Stimulated activated CD4-positive, alpha-beta T cell treated with anti-CD3 and anti-CD28 coated beads, Interleukin-12 subunit alpha, Interleukin-12 subunit beta, amount 100 ng/mL, for 48 hours (primary cell): ENCODE results near the gene DHRS7C.

Experiments
- DNase-seq, 3 donors: peaks; one replicate each; pipeline ENCODE4 v3.0.0-alpha.2; 2020; ENCODE audit warnings: low read depth in 2 of 3, low spot score in 1 of 3

The DHRS7C gene, protein sequence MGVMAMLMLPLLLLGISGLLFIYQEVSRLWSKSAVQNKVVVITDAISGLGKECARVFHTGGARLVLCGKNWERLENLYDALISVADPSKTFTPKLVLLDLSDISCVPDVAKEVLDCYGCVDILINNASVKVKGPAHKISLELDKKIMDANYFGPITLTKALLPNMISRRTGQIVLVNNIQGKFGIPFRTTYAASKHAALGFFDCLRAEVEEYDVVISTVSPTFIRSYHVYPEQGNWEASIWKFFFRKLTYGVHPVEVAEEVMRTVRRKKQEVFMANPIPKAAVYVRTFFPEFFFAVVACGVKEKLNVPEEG

DNA sequence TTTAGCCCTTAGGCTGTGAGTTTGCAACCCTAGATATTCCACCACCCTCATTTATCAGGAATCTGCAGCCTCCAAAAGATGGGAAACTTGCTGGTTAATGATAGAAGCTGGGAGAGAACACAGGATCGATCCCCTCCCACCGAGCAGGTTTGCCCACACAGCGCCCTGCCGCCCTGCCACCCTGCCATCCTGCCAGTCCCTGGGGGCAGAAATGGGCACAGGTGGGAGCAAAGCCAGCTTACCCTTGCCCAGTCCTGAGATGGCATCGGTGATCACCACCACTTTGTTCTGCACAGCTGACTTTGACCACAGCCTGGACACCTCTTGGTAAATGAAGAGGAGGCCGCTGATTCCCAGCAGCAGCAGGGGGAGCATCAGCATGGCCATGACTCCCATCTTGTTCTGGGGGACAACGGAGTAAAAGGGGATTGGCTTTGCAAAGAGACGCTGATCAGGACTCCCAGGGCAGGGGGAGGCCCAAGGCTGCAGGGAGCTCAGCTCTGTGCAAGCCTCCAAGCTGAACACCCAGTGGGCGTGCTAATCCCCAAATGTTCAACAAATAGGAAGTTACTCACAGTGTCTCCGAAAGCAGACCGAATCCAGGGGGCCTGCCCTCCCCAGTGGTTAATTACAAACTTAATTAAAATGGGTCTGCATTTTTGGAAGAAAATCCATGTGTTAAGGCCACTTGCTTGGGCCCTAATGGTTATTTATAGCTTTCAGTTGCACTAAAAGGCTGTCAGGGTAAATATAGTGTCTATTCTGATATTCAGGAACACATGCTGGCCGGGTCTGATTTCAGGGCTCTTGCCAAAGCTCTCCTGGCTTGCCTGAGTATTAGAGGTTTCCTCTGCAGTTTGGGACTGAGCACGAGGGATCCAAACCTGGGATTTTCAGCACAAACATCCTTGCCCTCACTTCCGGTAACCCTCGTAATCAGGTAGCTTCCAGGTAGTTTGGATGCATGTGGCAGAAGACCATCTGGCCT lies at the start of gene DHRS7C:
Gene DHRS7C, minus strand, starts transcription at position 704 of the 988 bp plus-strand sequence. Its CDS starts 308 bp downstream, at position 396.
- no peak for DNase-seq

DNA sequence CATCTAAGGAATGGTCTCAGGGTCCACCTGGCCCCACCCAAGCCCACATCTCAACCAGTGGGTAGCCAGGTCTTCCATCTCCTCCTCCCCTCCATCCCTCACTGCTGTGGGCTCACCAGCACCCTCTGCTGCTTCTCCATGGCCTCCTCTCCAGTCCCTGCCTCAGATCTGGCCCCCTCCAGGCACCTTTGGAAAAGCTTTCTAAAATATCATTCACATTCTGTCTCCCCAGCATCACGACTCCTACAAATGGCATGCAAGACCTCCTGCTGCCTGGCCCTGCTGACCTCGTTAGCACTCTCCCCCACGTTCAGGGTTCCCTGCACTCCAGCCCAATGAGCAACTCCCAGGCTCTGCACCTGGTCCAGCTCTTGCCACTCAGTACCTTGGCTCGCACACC lies 48.0 kb upstream of the DHRS7C start:
- DNase-seq = no peak

DNA sequence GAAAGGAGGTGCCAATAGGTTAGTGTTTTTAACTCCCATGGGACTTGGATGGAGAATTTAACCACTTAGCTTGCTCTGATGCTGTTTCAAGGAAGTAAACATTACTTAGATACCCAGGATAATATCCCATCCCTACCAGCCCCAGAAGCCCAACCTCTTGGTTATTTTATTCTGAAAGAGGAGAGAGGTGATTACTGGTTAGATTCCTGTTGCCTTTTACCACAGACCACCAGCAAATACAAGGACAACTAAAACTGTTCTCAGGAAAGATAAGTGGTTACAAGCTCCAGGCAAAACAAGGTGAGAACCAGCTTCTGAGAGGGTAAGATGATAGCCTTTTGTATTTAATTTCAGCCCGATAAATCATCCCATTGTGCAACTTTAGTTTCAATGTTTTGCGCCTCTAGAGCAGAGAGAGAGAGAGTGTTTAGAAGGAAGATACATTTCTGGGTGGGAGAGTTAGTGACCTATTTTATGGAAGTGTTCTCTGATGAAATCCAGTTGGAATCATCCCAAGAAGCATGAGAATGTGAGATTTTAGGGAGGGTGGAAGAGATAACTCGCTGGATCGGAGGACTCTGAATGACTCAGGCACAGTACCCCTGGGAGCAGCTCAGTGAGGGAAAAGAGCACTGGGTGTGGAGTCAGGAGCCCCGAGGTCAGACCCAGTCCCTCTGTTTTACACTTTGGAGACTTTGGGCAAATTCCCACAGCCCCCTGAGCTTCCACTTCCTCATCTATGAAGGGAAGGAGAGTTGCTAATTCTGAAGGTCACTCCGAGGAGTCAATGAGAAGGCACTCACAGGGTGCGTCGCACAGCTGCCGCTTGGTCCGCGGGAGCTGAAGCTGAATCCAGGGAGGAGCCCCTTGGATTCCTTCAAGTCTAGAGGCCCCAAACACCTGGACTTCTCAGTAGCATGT lies 46.4 kb upstream of the DHRS7C start:
- DNase-seq = no peak

DNA sequence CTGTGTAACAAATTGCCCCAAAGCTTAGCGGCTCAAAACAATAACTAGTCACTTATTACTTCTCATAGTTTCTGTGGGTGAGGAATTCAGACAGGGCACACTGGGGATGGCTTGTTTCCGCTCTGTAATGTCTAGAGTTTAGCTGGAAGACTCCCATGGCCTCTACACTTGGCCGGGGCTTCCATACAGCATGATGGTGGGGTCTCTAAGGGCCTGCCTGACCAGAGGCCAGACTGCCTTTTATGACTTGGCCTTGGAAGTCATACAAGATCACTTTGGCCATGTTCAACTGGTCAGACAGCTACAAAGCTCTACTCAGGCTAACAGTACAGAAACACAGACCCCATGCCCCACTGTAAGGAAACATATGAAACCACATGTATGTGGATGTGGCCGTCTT lies 42.5 kb upstream of the DHRS7C start:
- no peak for DNase-seq

DNA sequence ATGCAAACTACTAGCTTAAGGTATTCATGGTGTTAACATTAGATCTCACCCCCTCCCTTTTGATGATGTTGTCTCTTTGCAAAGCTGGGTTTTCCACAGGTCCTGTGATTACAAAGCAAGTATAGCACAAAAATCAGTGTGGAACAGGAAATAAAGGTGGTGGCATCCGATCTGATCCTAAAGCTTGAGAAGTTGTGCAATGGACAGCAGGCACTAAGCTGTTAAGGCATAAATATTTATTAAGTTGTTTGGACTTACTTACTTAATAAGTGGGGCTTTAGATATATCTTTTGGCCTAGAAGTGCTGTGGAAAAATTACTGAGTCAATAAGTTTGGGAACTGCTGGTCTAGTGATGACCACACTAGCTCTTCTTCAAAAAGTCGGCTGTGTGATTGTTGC lies 39.3 kb upstream of the DHRS7C start:
- DNase-seq = no peak

DNA sequence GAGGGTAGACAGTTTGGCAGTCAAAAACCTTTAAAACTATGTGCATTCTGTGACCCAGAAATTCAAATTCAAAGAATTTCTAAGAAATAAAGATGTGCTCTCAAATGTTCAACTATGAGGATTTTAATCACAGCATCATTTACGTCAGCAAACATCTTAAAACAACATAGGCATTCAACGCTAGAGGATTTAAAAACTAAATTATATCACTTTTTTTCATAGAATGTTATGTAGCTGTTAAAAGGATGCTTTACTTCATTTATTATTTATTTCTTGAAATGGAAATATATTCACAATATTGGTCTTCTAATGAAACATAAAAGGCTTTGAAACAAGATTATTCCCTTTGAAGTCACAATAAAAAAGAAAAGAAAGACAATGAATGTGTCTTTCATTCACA lies 38.0 kb upstream of the DHRS7C start:
- DNase-seq = no peak

DNA sequence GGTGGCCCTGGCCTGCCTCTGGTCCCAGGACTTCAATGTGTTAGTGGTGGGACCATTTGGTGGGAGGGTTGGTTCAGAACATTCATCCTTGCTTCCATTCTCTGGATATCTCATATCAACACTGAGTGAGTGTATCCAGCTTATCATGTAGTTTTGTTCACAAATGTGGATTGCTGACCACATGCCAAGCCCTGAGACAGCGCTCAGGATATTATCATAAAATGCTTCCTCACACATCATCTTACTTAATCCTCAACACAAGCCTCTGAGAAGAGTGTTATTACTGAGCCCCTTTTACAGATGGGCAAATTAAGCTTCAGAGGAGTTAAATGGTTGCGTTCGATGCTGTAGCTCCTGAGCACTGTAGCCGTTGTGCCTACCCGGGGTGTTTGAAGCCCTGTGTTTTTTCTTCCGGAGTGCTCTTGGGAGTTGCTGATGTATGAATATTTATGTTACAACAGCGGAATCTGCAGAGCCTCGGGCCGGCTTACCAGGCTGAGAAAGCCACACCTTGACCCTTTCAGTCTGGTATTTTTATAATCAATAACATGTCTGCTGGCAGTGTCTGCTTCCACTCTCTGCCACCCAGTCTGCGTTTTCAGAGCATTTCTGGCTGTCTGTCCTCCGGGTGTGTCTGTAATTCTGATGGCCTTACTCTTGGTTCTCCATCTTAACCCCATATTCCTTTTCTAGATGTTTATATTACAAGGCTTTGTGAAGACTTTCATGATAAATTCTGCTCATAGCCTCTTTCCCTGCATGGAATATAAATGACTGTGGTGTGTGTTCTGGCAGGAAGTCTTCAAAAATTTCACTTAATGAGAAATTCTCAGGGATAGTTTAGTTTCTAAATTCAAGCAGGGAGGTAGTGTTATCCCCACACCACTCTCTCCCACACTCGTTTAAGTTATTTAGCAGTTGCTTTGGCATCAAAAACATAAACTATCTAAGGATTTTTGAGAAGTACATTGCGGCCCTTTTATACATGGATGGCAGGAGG lies 37.2 kb upstream of the DHRS7C start:
- DNase-seq = no peak

DNA sequence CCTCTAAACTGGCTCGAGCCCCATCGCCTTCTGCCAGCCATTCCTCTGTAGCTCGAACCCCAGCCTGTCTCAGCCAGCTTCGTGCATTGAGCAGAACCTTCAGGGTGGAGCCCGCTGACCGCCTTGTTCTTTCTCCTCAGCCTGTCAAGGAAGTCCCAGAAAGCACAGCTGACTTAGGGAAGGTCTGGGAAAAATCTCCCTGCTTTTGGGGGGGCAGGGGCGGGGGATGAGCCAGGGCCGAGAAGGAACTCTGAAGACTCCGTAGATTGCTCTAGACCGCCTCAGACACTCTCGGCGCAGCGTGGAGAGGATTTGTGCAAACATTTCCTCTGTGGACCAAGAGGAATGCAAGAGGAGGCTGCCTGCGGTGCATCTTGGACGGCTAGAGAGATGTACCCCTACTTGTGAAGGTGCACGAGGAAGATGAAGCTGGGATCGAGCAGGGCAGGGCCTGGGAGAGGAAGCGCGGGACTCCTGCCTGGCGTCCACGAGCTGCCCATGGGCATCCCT lies 34.3 kb upstream of the DHRS7C start, which contains the start of gene GLP2R:
Gene GLP2R, plus strand, starts transcription at position 284 of the 510 bp plus-strand sequence. Its CDS starts 140 bp downstream, at position 424.
- DNase-seq = no peak

DNA sequence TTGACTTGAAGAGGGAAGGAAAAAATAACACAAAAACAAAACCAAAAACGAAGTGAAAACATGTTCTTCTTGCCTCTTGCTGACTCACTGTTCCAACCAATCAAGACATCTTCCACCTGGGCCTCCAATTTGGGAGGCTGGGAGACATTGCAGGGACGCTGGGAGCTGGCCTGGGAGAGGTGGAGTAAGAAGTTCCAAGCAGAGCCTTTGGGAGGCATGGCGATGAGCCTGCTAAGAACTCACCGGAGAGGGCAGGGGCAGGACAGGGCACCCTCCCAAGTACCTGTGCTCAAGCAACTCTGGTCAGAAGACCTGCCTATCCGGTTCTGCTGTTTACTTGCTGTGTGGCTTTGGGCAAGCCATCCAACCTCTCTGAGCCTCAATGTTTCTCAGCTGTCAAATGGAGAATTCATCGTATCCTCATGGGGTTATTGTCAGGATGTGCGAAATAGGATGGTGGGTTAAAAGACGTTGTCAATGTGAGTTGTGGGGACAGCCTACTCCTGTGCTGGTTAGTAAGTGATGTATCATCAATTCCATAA lies 33.5 kb upstream of the DHRS7C start:
- DNase-seq = no peak

DNA sequence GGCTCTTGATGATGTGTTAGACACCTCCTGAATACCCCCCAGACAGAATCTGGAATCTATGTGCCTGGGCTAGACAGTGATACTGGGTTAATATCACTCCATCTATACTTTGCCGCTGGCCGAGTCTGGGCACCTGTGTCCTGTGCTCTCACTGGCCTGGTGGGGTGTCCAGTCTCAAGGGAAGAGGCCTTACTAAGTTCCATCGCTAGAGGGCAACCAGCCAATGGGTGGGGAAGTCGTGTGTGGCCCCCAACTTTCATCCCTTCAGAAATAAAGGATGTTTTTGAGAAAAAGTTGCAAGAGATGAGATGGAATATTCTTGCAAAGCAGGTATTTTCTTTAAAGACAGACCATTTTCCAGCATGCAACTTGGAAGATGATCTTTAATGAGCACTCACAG lies 32.7 kb upstream of the DHRS7C start:
- no peak for DNase-seq

DNA sequence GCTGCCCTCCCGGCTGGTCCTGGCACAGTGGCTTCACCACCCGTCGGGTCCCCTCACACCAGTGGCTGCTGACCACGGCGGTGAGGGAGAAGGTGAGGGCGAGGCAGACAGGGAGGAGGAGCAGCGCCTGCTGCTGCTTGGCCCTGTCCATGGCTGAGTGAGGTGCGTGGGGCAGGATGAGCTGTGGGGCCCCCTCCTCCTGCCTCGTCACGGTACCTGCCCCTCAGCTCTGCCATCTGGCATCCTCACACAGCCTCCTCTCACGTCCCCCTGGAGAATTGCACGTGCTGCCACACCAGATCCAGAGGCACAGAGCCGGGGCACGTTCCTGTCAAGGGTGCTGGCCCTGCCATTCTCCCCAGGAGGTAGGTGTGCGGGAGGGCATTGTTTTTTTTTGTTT lies 30.5 kb upstream of the DHRS7C start, which contains the start of gene GSG1L2:
Gene GSG1L2, minus strand, starts transcription at position 159 of the 400 bp plus-strand sequence. Its CDS starts 8 bp downstream, at position 151.
- DNase-seq = no peak

DNA sequence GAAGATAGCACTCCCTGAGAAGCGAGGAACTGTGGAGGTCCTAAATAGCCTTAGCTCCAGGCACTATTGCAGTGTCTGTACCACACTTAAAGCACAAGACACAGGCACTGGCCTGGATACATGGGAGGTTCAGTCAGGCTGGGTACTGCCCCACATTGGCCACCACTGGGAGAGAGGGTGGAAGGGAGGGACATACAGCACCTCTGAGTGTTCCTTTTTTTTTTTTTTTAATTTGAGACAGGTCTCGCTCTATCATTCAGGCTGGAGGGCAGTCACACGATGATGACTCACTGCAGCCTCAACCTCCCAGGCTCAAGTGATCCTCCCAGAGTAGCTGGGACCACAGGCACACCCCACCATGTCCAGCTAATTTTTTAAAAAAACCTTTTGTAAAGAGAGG lies 29.1 kb upstream of the DHRS7C start:
- DNase-seq = no peak

DNA sequence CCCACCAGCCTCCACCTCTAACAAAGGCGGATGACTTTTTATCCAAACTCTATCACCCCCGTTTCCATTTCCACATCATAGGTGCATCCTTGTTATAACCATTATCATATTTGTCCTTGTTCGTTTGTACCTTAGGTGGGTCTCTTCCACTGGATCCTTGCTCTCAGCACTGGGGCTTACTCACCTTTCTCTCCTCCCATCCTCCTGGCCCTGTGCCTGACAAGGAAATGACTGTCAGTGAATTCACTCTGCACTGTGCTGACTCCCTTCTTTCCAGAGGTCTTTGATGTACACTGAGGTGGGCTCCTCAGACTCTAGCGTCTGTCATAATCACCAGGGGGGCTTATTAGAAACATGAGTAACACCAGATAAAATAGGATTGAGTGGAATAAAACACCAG lies 27.4 kb upstream of the DHRS7C start:
- no peak for DNase-seq

DNA sequence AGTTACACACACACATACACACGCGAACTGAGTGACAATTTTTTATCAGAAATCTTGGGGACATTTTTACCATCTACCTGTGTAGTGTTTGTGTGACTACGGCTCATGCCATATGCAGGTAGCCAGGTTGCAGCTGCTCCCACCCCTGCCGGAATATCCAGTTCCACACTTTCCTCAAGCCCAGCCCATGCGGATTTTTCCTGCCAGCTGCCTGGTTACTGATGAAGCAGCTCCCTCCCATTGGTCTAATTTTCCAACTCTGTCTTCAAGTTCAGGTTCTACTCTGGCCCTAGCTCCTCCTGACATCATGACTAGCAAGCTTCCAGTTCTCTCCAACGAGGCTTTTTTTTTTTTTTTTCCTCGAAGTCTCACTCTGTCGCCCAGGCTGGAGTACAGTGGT lies 25.7 kb upstream of the DHRS7C start:
- no peak for DNase-seq

DNA sequence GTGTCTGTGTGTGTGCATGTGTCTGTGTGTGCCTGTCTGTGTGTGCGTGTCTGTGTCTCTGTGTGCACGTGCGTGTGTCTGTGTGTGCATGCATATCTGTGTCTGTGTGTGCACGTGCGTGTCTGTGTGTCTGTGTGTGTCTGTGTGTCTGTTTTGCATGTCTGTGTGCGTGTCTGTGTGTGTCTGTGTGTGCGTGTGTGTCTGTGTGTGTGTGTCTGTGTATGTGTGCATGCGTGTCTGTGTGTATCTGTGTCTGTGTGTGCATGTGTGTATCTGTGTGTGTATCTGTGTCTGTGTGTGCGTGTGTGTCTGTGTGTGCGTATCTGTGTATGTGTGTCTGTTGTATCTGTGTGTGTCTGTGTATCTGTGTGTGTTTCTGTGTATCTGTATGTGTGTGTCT lies 25.1 kb upstream of the DHRS7C start:
- no peak for DNase-seq

DNA sequence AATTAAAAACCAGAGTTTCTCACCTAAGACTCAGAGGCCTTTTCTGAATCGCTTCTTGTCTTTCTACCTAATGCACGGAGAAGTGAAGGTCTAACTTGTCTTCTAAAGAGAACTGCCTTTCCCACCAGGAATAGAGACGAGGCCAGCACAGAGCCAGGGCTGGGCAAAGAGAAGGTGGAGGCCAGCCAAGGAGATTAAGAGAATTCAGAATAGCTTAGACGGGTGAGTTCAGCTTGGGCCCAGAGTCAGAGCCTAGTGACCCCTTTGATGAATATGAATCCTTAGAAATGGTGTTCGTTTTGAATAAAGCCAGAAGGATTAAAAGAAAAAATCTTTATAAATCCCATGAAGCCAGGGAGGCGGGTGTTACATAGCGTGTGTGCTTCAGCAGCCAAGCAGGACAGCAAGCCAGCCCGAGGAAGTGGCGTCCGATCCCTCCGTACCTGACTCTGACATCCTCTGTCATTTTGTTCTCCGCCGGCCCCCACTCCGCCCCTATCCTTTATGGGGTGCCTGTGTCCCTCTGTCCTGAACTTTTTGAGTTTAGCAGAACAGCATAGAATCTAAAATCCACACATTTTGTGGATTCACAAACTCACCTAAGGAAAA lies 23.0 kb upstream of the DHRS7C start:
- no peak for DNase-seq

DNA sequence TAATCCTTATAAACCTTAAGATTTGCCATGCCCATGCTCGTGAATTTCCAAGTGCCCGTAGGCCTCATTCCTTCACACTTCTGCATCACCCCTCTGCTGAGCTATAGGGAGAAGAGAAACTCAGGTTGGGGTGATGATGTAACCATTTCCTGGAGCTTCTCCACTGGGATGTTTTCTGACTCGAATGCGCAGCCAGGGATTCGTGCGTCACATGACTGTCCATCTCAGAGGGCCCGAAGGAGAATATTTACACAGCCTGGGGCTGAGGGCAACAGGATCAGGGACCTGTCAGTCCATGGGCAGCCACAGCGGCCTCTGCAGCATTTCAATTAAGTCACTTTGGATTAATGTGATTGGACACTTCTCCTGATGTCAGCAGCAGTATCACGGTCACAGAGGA lies 21.8 kb upstream of the DHRS7C start:
- no peak for DNase-seq

DNA sequence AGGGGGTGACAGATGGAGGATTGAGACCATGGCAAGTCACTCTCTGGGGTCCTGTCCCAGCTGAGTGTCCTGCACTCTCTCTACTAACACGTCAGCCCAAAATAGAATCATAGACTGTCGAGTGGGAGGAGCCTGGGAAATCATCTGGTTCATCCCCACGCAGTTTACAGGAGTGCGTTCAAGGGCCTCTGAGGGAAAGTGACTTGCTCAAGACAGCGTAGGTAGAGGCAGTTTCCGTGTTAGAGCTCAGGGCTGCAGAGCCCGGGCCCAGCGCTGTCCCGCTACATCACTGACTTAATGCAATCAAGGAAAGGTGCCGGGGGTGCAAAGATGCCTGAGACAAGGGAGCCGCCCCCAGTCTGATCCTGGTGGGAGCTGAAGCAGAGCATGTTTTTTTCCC lies 20.1 kb upstream of the DHRS7C start:
- DNase-seq = no peak

DNA sequence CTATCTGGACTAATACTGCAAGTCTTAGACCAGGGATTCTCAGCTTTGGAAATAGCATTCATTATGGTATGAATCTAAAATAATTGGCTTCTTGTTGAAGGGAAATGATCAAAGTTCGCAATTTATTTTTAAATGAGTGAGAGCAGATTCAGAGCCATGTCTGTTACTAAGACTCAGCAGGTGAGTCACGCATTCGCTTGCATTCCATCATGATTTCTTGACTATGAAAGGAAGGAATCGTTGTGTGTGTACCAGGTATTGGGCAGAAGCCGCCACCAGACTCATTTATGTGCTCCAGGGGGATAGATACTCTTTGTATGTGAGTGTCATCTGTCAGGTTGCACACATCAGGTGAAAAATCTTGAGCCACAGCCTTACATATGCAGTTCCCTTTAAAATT lies 19.7 kb upstream of the DHRS7C start:
- DNase-seq = no peak
